Astrocyte (in vitro differentiated cells and primary cell): ENCODE data around the gene CD207. TPM values are rescaled to one million over a fixed set of nuclear protein-coding genes. Genes with fewer than 3 reads are reported as not detected.

ENCODE experiments used
- DNase-seq: peaks from one replicate; pipeline ENCODE4 v3.0.0-alpha.2; 2010; ENCODE audit warnings: low read depth
- FAIRE-seq: peaks from 2 replicates; lab custom pipeline; 2011; peaks lifted over from hg19 to GRCh38; lab: Jason Lieb, UNC
- H2AFZ ChIP-seq: 2 replicates; pipeline ENCODE4 v1.6.0; 2012; ENCODE audit warnings: low read depth, low read length, inconsistent platforms
- H3K27ac ChIP-seq: 2 replicates; pipeline ENCODE4 v1.5.1; 2011; ENCODE audit warnings: low read depth, low read length, inconsistent platforms
- H3K27me3 ChIP-seq: 2 replicates; pipeline ENCODE4 v1.6.0; 2011; ENCODE audit warnings: low read length, inconsistent platforms; ENCODE audit not compliant: insufficient read depth
- H3K36me3 ChIP-seq: 2 replicates; pipeline ENCODE4 v1.5.1; 2011; ENCODE audit warnings: low read length, inconsistent platforms; ENCODE audit not compliant: insufficient read depth
- H3K4me1 ChIP-seq: 2 replicates; pipeline ENCODE4 v1.5.1; 2011; ENCODE audit warnings: low read length, inconsistent platforms; ENCODE audit not compliant: insufficient read depth
- H3K4me2 ChIP-seq: 2 replicates; pipeline ENCODE4 v1.6.0; 2012; ENCODE audit warnings: low read length, inconsistent platforms
- H3K4me3 ChIP-seq: 2 replicates; pipeline ENCODE4 v1.5.1; 2011; ENCODE audit warnings: low read depth, mild to moderate bottlenecking, low read length, inconsistent platforms; ENCODE audit not compliant: insufficient read depth
- H3K79me2 ChIP-seq: 2 replicates; pipeline ENCODE4 v1.6.0; 2012; ENCODE audit warnings: mild to moderate bottlenecking, low read length, inconsistent platforms; ENCODE audit not compliant: insufficient read depth
- H3K9ac ChIP-seq: 2 replicates; pipeline ENCODE4 v1.6.0; 2012; ENCODE audit warnings: mild to moderate bottlenecking, low read length, inconsistent platforms
- H3K9me3 ChIP-seq: 2 replicates; pipeline ENCODE4 v1.5.1; 2012; ENCODE audit warnings: low read depth, mild to moderate bottlenecking, low read length, inconsistent platforms; ENCODE audit not compliant: insufficient read depth
- H4K20me1 ChIP-seq: 2 replicates; pipeline ENCODE4 v1.6.0; 2012; ENCODE audit warnings: low read length, inconsistent platforms; ENCODE audit not compliant: insufficient read depth
- H3K27ac Mint-ChIP-seq: one replicate; pipeline ENCODE4 v1.8.0; 2021; ENCODE audit warnings: mild to moderate bottlenecking, mixed read lengths; ENCODE audit not compliant: unreplicated experiment
- H3K27me3 Mint-ChIP-seq: one replicate; pipeline ENCODE4 v1.8.0; 2021; ENCODE audit warnings: low read depth, mixed read lengths; ENCODE audit not compliant: unreplicated experiment
- H3K36me3 Mint-ChIP-seq: one replicate; pipeline ENCODE4 v1.8.0; 2021; ENCODE audit warnings: low read depth, mixed read lengths; ENCODE audit not compliant: unreplicated experiment
- H3K4me1 Mint-ChIP-seq: one replicate; pipeline ENCODE4 v1.8.0; 2021; ENCODE audit warnings: low read depth, mixed read lengths; ENCODE audit not compliant: unreplicated experiment
- H3K4me3 Mint-ChIP-seq: one replicate; pipeline ENCODE4 v1.8.0; 2021; ENCODE audit warnings: mild to moderate bottlenecking, moderate library complexity, mixed read lengths; ENCODE audit not compliant: unreplicated experiment
- H3K9me3 Mint-ChIP-seq: one replicate; pipeline ENCODE4 v1.8.0; 2021; ENCODE audit warnings: mild to moderate bottlenecking, mixed read lengths; ENCODE audit not compliant: unreplicated experiment
- CTCF ChIP-seq: IDR thresholded peaks from 2 replicates; pipeline ENCODE4 v1.5.1; 2011; ENCODE audit warnings: low read depth, mild to moderate bottlenecking, inconsistent platforms, low read length, moderate library complexity; ENCODE audit not compliant: insufficient read depth
- EZH2 ChIP-seq: IDR thresholded peaks from 2 replicates; pipeline ENCODE4 v1.6.1; 2012; ENCODE audit warnings: mild to moderate bottlenecking, low read length, inconsistent platforms; ENCODE audit not compliant: insufficient read depth
- total RNA-seq: library from RNA; stranded (reverse); gene quantifications from 2 replicates; pipeline ENCODE4 v1.2.1, GENCODE V29; 2021

The CD207 gene
- total RNA-seq, 1 donor from 2014 or later: not detected

DNA sequence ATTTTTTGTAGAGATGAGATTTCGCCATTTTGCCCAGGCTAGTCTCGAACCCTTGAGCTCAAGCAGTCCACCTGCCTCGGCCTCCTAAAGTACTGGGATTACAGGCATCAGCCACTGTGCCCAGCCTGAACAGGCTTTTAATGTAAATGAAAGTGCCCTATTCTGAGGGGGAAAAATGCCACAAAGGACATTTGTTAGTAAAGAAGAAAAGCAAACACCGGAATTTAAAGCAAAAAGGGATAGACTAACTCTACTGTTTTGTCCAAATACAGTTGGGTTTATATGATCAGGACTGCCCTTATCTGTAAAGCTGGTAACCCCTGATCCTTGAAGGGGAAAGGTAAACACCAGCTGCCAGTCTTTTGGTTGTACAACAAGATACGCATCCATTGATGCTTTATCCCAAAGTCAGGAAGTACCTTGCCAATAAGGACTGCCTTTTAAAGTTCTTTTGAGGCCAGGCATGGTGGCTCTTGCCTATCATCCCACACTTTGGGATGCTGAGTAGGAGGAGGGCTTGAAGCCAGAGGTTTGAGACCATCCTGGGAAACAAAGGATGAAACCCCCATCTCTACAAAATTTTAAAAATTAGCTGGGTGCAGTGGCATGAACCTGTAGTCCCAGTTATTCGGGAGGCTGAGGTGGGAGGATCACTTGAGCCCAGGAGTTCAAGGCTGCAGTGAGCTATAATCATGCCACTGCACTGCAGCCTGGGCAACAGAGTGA is 28.4 kb downstream of the CD207 start:
- Mint-ChIP-seq H3K9me3 (peaks cover 5% of the 10 kb centered on the region), H3K36me3 (no peaks in the 10 kb centered on the region), H3K27me3 (peaks cover 12% of the 10 kb centered on the region), H3K27ac (no peak overlapping the region), H3K4me1 (no peaks in the 10 kb centered on the region), H3K4me3 (no peak overlapping the region)
- Histone ChIP-seq H3K9me3 (no peaks in the 10 kb centered on the region), H3K9ac (no peak overlapping the region), H3K4me1 (no peaks in the 10 kb centered on the region), H3K4me3 (no peak overlapping the region), H3K4me2 (no peak overlapping the region), H3K27ac (no peak overlapping the region), H2AFZ (no peak overlapping the region), H4K20me1 (no peaks in the 10 kb centered on the region), H3K36me3 (no peaks in the 10 kb centered on the region), H3K79me2 (no peaks in the 10 kb centered on the region), H3K27me3 (peaks cover 13% of the 10 kb centered on the region)
- TF ChIP-seq CTCF: no peak
- no peak for TF ChIP-seq EZH2
- DNase-seq (no peak), FAIRE-seq (no peak)

GRCh38 chr2:70806620-70807019 is 29.0 kb downstream of the CD207 start:
- H3K27ac Mint-ChIP-seq: no peak overlapping the region
- no peaks in the 10 kb centered on the region for H3K4me1 ChIP-seq
- H4K20me1 ChIP-seq: no peaks in the 10 kb centered on the region
- peaks cover 11% of the 10 kb centered on the region for H3K27me3 Mint-ChIP-seq
- no peak overlapping the region for H3K4me2 ChIP-seq
- no peak overlapping the region for H3K27ac ChIP-seq
- no peak for FAIRE-seq
- no peak for DNase-seq
- peaks cover 14% of the 10 kb centered on the region for H3K27me3 ChIP-seq
- no peak overlapping the region for H3K9ac ChIP-seq
- no peak overlapping the region for H3K4me3 Mint-ChIP-seq
- H3K4me3 ChIP-seq: no peak overlapping the region
- H2AFZ ChIP-seq: no peak overlapping the region
- H3K4me1 Mint-ChIP-seq: no peaks in the 10 kb centered on the region
- no peaks in the 10 kb centered on the region for H3K79me2 ChIP-seq
- H3K36me3 ChIP-seq: no peaks in the 10 kb centered on the region
- no peaks in the 10 kb centered on the region for H3K36me3 Mint-ChIP-seq
- H3K9me3 Mint-ChIP-seq: peaks cover 3% of the 10 kb centered on the region
- H3K9me3 ChIP-seq: no peaks in the 10 kb centered on the region
- TF ChIP-seq CTCF: no peak
- no peak for TF ChIP-seq EZH2

DNA sequence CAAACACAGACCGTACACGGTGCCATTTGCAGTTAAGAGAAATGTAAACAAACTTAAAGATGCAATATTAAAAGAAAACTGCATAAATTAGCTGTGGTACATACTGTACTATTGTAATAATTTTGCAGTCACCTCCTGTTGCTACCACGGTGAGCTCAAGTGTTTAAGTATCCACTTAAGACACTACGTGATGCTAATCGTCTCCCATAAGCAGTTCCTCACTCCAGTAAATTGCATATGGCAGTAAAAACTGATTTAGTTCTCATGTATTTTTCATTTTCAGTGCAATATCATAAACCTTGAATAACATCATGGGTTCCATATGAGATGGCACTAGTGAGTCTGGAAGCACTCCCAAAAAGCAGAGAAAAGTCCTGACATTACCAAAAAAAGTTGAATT is 29.6 kb downstream of the CD207 start:
- H4K20me1 ChIP-seq: no peaks in the 10 kb centered on the region
- H3K9me3 ChIP-seq: no peaks in the 10 kb centered on the region
- H3K36me3 Mint-ChIP-seq: no peaks in the 10 kb centered on the region
- no peaks in the 10 kb centered on the region for H3K4me1 Mint-ChIP-seq
- FAIRE-seq (no peak), DNase-seq (no peak)
- H2AFZ ChIP-seq: no peak overlapping the region
- H3K4me3 Mint-ChIP-seq: no peak overlapping the region
- H3K27ac Mint-ChIP-seq: no peak overlapping the region
- no peaks in the 10 kb centered on the region for H3K36me3 ChIP-seq
- H3K4me2 ChIP-seq: no peak overlapping the region
- no peak overlapping the region for H3K4me3 ChIP-seq
- no peak overlapping the region for H3K9ac ChIP-seq
- H3K27me3 Mint-ChIP-seq: peaks cover 17% of the 10 kb centered on the region
- H3K4me1 ChIP-seq: no peaks in the 10 kb centered on the region
- H3K27me3 ChIP-seq: peaks cover 15% of the 10 kb centered on the region
- no peak for TF ChIP-seq CTCF
- TF ChIP-seq EZH2: no peak
- no peak overlapping the region for H3K27ac ChIP-seq
- H3K79me2 ChIP-seq: no peaks in the 10 kb centered on the region
- peaks cover 6% of the 10 kb centered on the region for H3K9me3 Mint-ChIP-seq
